ENCODE measurements around the gene ZNF536.

The ZNF536 gene

GRCh38 chr19:30562981-30563380, 190.8 kb downstream of the ZNF536 start:
- TF ChIP-seq REST (IDR thresholded peaks at IDR 0.05; ENCODE audit: insufficient replicate concordance, low read depth) (no peak), POLR2AphosphoS5 (IDR thresholded peaks at IDR 0.05; ENCODE audit: low read depth) (no peak), CTCF (IDR thresholded peaks at IDR 0.05; ENCODE audit: insufficient read depth, low read length) (no peak)

GRCh38 chr19:30563691-30564090, 191.5 kb downstream of the ZNF536 start:
- no peaks in the 10 kb centered on the region for H3K27me3 ChIP-seq (ENCODE audit: insufficient read depth, poor library complexity, severe bottlenecking)
- no peak overlapping the region for H3K4me3 ChIP-seq (replicated peaks; ENCODE audit: insufficient read depth, low read length)
- no peak for DNase-seq (ENCODE audit: low read depth in 1 of 2, low spot score in 1 of 2)
- TF ChIP-seq POLR2AphosphoS5 (IDR thresholded peaks at IDR 0.05; ENCODE audit: low read depth), result no peak
- TF ChIP-seq REST (IDR thresholded peaks at IDR 0.05; ENCODE audit: insufficient replicate concordance, low read depth), result no peak
- no peak for TF ChIP-seq GABPA (IDR thresholded peaks at IDR 0.05; ENCODE audit: low read depth)
- no peak for TF ChIP-seq SPI1 (IDR thresholded peaks at IDR 0.05; ENCODE audit: borderline replicate concordance, low read depth)
- no peak for TF ChIP-seq CTCF (IDR thresholded peaks at IDR 0.05; ENCODE audit: insufficient read depth, low read length)
- no peak overlapping the region for H3K27ac ChIP-seq (replicated peaks)

More at GRCh38 chr19:30562981-30563380, 190.8 kb downstream of the ZNF536 start:
- no peak for DNase-seq (ENCODE audit: low read depth in 1 of 2, low spot score in 1 of 2)
- Histone ChIP-seq H3K27me3 (ENCODE audit: insufficient read depth, poor library complexity, severe bottlenecking) (no peaks in the 10 kb centered on the region), H3K27ac (replicated peaks) (no peak overlapping the region), H3K4me3 (replicated peaks; ENCODE audit: insufficient read depth, low read length) (no peak overlapping the region)

- H3K27ac ChIP-seq (replicated peaks), result no peak overlapping the region
- H3K4me3 ChIP-seq (replicated peaks; ENCODE audit: insufficient read depth, low read length), result no peak overlapping the region
- no peak for DNase-seq (ENCODE audit: low read depth in 1 of 2, low spot score in 1 of 2)
- TF ChIP-seq REST (IDR thresholded peaks at IDR 0.05; ENCODE audit: insufficient replicate concordance, low read depth), result no peak
- H3K27me3 ChIP-seq (ENCODE audit: insufficient read depth, poor library complexity, severe bottlenecking), result no peaks in the 10 kb centered on the region
Measured at GRCh38 chr19:30564551-30565011, 192.4 kb downstream of the ZNF536 start.

- H3K27me3 ChIP-seq (ENCODE audit: insufficient read depth, poor library complexity, severe bottlenecking), result no peaks in the 10 kb centered on the region
- no peak for DNase-seq (ENCODE audit: low read depth in 1 of 2, low spot score in 1 of 2)
- no peak overlapping the region for H3K27ac ChIP-seq (replicated peaks)
- TF ChIP-seq GABPA (IDR thresholded peaks at IDR 0.05; ENCODE audit: low read depth) (no peak), CTCF (IDR thresholded peaks at IDR 0.05; ENCODE audit: insufficient read depth, low read length) (no peak), POLR2AphosphoS5 (IDR thresholded peaks at IDR 0.05; ENCODE audit: low read depth) (no peak)
- H3K4me3 ChIP-seq (replicated peaks; ENCODE audit: insufficient read depth, low read length), result no peak overlapping the region
Measured at GRCh38 chr19:30565636-30566035, 193.5 kb downstream of the ZNF536 start.

Data from HL-60 (cell line).